Adrenal gland (tissue), 5 donors: ENCODE measurements around the gene CKB.

Experiments used
- POLR2A ChIP-seq, 2 donors: fragments of 450-650 bp; IDR thresholded peaks; one replicate each; pipeline ENCODE4 v1.6.1; 2017; ENCODE audit warnings: antibody characterized with exemption in 2 of 2, mild to moderate bottlenecking in 2 of 2, moderate library complexity in 1 of 2
- TF ChIP-seq, protein P1 (sequence below), 6 experiments: fragments of 450-650 bp in 4 of 6; fragments of 200-600 bp in 2 of 6; sonication (generic) in 1 of 6; IDR thresholded peaks; 1 replicate in 5 of 6; 2 replicates in 1 of 6; pipeline versions ENCODE4 v1.5.1 to v1.8.0; 2016 to 2021; ENCODE audit warnings: antibody characterized with exemption in 6 of 6, mild to moderate bottlenecking in 2 of 6, moderate library complexity in 1 of 6
- donor health status: DM: no; HTN: no; CAD: no.

DNA sequence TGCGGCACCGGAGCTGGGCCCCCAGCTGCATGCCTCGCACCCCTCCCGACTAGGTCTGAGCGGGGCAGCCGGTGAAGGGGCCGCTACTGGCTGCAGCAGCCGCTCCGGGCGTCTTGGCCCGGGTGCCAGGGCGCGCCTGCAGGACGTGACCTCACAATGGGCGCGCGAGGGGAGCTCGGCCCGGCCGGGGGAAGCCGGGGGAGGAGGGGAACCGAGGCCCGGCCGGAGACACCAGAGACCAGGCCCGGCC lies 39.5 kb upstream of the CKB start:
- TF ChIP-seq, protein P1, sequence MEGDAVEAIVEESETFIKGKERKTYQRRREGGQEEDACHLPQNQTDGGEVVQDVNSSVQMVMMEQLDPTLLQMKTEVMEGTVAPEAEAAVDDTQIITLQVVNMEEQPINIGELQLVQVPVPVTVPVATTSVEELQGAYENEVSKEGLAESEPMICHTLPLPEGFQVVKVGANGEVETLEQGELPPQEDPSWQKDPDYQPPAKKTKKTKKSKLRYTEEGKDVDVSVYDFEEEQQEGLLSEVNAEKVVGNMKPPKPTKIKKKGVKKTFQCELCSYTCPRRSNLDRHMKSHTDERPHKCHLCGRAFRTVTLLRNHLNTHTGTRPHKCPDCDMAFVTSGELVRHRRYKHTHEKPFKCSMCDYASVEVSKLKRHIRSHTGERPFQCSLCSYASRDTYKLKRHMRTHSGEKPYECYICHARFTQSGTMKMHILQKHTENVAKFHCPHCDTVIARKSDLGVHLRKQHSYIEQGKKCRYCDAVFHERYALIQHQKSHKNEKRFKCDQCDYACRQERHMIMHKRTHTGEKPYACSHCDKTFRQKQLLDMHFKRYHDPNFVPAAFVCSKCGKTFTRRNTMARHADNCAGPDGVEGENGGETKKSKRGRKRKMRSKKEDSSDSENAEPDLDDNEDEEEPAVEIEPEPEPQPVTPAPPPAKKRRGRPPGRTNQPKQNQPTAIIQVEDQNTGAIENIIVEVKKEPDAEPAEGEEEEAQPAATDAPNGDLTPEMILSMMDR (IDR thresholded peaks at IDR 0.05): no peak
- no peak for TF ChIP-seq POLR2A (IDR thresholded peaks at IDR 0.05)
